COLO668 (cell line): ENCODE measurements around the gene PNISR.
"Not testable (repeated sequence)": the region's sequence is repeated elsewhere in the genome, so short reads cannot be mapped to it uniquely, and the experiment has no call there.

Source experiments
- DNase-seq: peaks from one replicate; lab custom pipeline; 2025; ENCODE audit not compliant: unreplicated experiment; lab: John Stamatoyannopoulos, UW

Gene PNISR, protein sequence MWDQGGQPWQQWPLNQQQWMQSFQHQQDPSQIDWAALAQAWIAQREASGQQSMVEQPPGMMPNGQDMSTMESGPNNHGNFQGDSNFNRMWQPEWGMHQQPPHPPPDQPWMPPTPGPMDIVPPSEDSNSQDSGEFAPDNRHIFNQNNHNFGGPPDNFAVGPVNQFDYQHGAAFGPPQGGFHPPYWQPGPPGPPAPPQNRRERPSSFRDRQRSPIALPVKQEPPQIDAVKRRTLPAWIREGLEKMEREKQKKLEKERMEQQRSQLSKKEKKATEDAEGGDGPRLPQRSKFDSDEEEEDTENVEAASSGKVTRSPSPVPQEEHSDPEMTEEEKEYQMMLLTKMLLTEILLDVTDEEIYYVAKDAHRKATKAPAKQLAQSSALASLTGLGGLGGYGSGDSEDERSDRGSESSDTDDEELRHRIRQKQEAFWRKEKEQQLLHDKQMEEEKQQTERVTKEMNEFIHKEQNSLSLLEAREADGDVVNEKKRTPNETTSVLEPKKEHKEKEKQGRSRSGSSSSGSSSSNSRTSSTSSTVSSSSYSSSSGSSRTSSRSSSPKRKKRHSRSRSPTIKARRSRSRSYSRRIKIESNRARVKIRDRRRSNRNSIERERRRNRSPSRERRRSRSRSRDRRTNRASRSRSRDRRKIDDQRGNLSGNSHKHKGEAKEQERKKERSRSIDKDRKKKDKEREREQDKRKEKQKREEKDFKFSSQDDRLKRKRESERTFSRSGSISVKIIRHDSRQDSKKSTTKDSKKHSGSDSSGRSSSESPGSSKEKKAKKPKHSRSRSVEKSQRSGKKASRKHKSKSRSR

GRCh38 chr6:99424761-99425646, at the start of gene PNISR:
Gene PNISR, minus strand, starts transcription at chr6:99425308. Its CDS starts 10,649 bp downstream, at chr6:99414659.
- peak; percentile 79 for DNase-seq

- no peak for DNase-seq
These were observed 48.6 kb upstream of the PNISR start for GRCh38 chr6:99473730-99474129.

DNA sequence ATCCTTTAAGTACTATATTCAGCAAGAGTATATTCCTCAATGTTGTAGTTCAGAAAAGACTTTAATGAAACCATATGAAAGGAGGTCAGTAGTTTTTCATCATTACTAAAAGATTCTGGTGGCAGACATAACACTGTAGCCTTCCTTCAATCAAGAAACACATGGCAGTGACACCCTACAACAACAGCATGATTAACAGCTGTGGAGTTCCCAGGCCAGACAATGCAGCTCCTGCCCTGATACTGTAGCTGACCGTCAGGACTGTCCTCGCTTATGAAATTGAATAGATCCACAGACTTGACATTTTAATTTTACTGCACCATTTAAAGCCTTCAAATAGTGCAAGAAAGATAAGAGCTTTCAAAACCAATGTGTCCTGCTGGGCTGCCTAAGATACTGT, 46.5 kb upstream of the PNISR start:
- no peak for DNase-seq

GRCh38 chr6:99467509-99468106, 42.5 kb upstream of the PNISR start:
- DNase-seq: no peak

DNA sequence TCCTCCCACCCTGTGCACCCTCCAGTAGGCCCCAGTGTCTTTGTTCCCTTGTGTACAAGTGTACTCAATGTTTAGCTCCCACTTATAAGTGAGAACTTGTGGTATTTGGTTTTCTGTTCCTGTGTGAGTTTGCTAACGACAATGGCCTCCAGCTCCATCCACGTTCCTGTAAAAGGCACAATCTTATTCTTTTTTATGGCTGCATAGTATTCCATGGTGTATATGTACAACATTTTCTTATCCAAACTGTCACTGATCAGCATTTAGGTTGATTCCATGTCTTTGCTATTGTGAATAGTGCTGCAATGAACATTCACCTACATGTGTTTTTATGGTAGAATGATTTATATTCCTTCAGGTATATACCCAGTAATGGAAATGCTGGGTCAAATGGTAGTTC, 34.0 kb upstream of the PNISR start:
- DNase-seq: not testable (repeated sequence)

DNA sequence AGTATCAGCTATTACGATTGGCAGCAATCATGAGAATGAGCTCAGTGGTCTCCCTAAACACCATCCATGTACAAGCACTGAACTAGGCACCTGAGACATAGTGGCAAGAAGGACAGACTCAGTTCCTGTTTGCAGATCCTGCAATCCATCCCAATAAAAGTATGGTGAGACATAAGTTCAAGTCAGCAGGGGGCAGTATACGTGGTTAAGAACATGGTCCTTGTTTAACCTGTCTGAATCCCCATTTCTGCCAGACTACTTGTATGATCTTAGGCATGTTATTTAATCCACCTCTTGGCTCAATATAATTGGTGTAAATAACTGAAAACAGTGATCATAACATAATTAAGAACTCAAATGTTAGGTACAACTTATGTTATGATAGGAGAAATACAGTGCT, 33.2 kb upstream of the PNISR start:
- no peak for DNase-seq

- DNase-seq: no peak
These were observed 21.0 kb upstream of the PNISR start for GRCh38 chr6:99446076-99446475.

DNA sequence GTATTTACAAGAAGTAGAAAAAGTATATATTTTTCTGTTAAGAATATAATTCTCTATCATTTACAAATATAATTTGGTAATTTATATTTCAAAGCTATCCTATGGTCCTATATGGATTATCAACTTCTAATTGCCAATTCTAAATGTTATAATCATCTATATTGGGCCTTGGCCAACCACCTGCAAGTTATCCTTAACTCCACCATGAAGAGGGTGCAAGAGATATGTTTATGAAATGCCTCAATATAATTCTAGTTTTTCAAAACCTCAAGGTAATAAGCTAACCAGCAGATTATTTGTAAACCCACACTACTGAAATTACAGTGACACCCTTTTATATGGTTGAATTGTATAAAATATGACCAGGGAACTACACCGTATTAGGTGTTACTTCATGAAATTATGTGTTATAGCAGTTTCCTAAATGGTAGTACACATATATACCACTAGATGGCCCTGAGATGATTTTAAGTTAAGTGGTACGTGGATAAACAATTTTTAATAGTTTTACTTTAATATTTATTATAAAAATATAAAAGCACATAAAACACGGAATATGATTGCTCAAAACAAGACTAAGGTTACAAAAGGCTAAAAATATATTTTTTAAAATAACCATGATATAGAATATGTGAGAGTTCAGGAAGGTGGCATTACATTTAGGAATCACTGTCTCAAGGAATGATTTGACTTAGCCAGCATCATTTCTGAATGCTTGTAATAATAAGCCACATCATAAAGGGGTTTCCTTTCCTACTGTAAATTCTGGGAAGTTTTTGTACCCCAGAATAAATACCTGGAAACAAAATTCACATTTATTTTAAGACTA, 9.8 kb upstream of the PNISR start:
- no peak for DNase-seq

GRCh38 chr6:99432877-99433276, 7.8 kb upstream of the PNISR start:
- DNase-seq: no peak

- DNase-seq: no peak
These were observed 6.8 kb upstream of the PNISR start for GRCh38 chr6:99431901-99432300.

GRCh38 chr6:99427988-99428387, 2.9 kb upstream of the PNISR start:
- DNase-seq: no peak

DNA sequence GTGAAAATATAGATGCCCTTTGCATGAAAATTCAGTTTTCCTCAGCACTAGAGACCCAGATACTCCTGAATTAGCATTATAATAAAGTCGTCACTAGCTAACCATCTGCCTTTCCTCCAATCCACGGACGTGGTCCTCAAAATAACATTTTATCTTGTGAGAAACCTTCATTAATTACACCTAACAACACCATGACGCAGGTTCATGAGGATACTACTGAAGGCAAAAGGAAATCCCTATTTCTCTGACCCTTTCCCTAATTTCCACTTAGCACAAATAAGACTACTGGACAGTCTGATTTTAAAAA, 1.3 kb upstream of the PNISR start:
- DNase-seq: no peak

DNA sequence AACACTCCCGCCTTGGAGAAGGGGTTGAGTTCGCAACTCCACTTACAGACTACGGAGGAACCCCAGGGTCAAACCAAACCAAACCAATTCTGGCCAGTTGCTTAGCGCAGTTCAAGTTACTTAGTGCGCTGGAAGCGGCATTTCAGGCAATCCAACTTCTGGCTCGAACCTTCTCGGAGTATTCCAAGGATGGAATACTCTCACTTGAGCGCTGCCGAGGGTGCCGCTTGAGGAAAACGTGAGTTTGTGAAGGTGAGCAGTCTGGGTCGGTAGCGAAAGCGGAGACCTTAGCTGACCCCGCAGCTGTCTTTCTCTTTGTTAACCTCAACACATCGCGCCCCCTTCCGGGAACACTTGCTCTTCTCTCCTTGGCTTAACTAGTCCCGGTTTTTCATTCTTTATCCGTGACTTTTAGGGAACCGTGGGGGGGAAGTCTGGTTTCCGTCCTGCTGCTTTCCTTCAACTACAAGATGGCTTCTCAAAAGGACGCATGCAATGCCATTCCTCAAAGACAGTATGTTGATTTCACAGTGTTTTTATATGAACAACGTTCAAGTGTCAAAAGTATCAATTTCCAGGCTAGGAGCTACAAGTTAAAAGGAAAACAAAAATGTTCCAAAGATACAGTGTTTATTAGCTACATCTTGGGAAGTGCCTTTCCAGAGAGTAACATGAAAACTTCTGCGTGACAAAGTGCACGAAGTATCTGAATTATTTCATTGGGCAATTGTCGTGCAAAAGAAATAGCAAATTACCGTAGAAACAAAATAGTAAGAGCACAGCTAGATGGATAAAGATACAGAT, 741 bp upstream of the PNISR start:
- DNase-seq: peak; percentile 75

- no peak for DNase-seq
These were observed 1.1 kb downstream of the PNISR start for GRCh38 chr6:99424022-99424421.

- DNase-seq: no peak
These were observed 2.2 kb downstream of the PNISR start for GRCh38 chr6:99422912-99423311.

DNA sequence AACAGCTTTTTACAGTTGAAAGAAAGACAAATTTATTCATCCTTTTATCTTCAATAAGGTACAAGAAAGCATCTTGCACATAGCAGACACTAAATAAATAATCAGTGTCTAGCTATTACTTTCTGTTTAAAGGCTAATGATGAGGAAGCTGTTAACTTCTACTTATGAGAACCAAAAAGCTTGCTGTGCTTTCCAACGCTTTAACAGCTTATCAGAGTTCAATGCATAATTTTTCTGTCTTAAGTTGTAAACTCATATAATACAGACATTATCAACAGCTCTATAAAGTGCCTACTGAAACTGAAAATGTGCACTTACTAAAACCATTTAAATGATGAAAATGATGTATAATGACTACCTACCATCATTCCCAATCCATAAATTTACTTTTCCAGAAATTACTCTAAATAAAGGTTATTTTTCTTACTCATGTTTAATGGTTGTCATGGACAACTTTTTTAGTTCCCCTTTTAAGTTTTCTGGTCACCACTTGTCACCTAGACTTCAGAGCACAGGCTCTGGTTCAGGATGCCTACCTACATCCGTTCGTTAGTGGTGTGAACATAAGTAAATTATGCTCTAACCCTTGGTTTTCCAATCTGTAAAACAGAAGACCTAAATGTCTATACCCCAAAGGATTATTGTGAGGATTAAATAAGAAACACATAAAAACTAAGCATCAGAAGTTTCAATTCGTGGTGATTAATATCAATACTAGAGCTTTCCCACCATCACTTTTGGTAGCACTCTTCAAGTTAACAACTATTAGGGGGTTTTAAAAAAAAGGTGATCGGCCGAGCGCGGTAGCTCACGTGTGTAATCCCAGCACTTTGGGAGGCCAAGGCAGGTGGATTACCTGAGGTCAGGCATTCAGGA, 8.0 kb downstream of the PNISR start:
- DNase-seq: no peak

DNA sequence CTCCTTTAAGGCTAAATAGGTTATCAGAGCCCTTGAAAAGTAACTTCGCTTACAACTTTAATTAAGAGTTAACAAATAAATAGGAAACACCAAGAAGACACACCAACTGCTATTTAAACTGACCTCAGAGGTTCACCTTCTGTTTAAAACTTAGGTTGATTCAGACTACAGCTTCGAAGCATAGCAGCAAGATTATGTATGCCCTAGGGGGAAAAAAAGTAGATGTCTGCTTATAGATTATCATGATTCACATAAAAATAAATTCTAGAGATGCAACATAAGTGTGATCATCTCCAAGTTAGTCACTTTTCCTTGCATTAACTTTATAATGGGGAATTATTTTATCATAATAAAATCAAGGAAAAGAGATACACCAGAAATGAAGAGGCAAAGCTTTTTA, 8.9 kb downstream of the PNISR start:
- DNase-seq: no peak

- no peak for DNase-seq
These were observed 9.7 kb downstream of the PNISR start for GRCh38 chr6:99415446-99415845.
